Fibroblast of gingiva (primary cell): ENCODE data around the gene ALDH6A1.
A peak's percentile ranks its signal among the peaks of the same experiment; 100 is the strongest.
"Not testable (repeated sequence)": the region's sequence is repeated elsewhere in the genome, so short reads cannot be mapped to it uniquely, and the experiment has no call there.

Source experiments
- DNase-seq: peaks from one replicate; pipeline ENCODE4 v3.0.0-alpha.2; 2011; ENCODE audit warnings: low read depth

ALDH6A1 gene

DNA sequence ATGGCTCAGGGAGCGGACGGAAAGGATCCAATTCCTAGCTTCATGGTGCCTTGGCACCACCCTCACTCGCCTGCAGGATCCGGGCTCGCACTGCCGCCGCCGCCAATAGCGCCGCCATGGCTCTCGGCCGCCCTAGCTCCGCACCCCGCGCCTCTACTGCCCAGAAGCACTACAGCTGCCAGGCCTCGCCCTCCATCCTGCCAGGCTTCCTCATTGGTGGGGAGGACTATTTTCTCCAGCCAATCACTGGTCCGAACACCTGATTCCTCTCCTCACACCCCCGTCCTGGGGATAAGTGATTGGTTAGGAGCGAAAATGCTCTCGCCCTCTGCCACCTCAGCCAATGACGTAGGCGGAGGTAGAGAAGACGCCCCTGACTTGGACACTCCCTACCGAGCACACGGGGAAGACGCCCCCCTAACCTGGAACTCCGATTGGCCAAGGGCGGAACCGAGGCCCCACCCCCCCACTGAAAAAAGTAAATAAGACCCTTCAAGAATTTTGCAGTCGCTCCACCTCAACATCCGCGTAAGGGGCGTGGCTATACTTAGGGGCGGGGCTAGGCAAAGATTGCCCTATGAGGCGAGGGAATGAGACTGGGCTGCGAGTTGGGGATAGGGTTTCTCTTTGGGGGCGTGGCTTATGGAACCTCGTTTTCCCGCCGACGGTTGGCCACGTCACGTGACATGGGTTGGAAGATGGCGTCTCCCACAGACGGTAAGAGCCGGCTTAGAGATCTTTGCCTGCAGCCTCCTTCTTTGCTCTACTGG lies at the start of gene ALDH6A1, which contains the start of gene LIN52:
Gene ALDH6A1, minus strand, starts transcription at position 177 of the 770 bp plus-strand sequence. Its CDS starts 59 bp downstream, at position 118.
Gene LIN52, plus strand, starts transcription at position 680 of the 770 bp plus-strand sequence. Its CDS starts 19 bp downstream, at position 699.
- peak; percentile 100 for DNase-seq

DNA sequence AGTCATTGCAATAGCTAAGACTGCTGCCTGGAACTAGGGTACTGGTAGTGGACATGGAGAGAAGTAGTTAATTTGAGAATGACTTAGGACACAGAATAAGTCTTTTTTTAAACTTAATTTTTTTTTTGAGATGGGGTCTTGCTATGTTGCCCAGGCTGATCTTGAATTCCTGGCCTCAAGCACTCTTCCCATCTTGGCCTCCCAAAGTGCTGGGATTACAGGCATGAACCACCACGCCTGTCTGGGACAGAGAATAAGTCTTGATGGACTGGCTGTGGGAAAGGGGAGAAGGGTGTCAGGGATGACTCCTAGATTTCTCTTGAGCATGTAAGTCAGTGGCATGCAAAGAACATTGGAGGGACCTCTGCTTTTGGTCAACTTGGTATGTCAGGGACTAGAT lies 43.4 kb upstream of the ALDH6A1 start:
- no peak for DNase-seq

DNA sequence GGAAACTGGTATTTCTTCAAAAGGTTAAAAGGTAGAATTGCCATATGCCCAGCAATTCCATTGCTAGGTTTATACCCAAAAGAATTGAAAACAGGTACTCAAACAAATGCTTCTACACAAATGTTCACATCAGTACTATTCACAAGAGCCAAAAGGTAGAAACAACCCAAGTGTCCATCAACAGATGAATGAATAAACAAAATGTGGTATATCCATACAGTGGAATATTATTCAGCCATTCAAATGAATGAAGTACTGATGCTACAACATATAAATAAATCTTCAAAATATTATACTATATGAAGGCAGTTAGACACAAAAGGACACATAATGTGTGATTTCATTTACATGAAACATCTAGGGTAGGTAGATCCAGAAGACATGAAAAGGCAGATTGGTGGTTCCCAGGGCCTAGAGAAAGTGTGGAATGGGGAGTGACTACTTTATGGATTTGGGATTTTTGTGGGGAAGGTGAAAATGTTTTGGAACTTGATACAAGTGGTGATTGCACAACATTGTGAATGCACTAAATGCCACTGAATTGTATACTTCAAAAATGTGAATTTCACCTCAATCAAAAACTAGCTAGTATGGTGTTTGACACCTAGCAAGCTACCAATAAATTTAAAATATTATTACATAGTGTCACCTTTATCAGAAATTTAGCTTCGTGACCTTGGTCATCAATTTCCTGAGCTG lies 42.2 kb upstream of the ALDH6A1 start:
- no peak for DNase-seq

DNA sequence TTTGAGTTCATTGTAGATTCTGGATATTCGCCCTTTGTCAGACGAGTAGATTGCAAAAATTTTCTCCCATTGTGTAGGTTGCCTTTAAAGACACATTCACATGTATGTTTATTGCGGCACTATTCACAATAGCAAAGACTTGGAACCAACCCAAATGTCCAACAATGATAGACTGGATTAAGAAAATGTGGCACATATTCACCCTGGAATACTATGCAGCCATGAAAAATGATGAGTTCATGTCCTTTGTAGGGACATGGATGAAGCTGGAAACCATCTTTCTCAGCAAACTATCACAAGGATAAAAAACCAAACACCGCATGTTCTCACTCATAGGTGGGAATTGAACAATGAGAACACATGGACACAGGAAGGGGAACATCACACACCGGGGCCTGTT lies 41.2 kb upstream of the ALDH6A1 start:
- DNase-seq = not testable (repeated sequence)

DNA sequence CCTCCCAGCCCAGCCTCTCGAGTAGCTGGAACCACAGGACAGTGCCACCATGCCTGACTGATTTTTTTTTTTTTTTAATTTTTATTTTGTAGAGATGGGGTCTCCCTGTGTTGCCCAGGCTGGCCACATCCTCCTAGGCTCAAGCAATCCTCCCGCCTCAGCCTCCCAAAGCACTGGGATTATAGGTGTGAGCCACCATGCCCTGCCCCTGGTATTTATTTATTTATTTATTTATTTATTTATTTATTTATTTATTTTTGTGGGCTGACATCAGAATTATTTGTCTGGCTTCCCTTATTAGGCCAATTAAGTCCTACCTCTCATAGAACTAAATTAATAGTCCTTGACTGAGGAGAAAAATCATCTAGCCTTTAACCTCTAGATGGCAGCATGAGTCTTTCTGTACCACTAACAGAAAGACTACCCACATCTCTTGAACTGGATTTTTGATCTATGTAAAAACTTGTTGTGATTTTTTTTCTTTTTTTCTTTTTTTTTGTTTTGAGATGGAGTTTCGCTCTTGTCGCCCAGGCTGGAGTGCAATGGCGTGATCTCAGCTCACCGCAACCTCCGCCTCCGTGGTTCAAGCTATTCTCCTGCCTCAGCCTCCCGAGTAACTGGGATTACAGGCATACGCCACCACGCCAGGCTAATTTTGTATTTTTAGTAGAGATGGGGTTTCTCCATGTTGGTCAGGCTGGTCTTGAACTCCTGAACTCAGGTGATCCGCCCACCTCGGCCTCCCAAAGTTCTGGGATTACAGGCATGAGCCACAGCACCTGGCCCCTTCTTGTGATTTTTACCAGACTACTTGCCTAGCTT lies 27.4 kb upstream of the ALDH6A1 start:
- peak; percentile 55 for DNase-seq

DNA sequence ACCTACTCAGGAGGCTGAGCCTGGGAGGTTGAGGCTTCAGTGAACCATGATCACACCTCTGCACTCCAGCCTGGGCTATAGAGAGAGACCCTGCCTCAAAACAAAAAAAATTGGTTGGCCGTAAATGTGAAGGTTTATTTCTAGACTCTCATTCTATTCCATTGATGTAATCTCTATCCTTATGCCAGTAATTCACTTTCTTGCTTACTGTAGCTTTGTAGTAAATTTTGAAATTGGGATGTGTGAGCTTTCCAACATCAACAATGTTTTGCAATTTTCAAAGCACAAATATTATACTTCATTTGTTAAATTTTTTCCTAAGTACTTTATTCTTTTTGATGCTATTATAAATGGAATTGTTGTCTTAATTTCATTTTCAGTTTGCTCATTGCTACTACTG lies 25.1 kb upstream of the ALDH6A1 start:
- DNase-seq = peak; percentile 42

DNA sequence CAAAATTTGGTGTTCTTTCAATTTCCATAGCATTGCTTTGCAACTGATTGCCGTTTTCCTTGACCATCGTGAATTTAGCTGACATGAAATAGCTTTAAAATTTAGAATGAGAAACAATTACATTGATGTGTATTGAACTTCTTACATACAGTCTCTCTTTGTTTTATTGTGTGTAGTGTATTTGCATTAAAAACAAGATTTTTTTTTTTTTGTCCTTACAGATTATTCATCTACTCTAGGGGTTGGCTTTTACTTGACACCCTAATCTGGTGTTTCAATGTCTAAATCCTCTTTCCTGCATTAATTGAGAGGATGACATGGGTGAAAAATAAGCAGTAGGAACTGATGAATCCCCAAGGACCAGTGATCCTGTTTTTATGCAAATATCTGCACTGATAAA lies 21.1 kb upstream of the ALDH6A1 start:
- no peak for DNase-seq

DNA sequence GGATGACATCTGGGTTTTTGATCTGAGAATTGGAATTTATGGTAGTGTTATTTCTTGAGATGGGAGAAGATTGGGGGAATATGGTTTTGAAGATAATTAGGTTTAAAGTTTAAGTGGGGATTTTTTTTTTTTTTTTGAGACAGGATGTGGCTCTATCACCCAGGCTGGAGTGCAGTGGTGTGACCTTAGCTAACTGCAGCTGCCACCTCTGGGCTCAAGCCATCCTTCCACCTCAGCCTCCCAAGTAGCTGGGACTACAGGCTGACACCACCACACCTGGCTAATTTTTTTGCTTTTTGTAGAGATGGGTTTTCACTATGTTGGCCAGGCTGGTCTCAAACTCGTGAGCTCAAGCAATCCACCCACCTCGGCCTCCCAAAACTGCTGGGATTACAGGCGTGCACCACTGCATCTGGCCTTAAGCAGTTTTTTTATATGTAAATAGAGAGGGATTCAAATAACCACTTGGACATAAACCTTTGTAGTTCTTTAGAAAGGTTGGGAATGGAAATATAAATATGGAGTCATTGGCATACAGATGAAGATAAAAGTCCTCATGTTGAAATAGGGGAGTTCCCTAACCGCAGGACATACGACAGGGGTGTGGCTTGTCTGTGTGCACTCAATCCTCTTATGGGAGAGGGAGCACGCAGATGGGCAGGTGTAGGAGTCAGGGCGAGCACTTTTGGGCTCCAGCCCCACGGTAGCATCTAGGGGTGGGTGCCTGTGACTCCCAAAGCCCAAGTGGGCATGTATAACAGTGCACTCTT lies 5.2 kb upstream of the ALDH6A1 start:
- no peak for DNase-seq

DNA sequence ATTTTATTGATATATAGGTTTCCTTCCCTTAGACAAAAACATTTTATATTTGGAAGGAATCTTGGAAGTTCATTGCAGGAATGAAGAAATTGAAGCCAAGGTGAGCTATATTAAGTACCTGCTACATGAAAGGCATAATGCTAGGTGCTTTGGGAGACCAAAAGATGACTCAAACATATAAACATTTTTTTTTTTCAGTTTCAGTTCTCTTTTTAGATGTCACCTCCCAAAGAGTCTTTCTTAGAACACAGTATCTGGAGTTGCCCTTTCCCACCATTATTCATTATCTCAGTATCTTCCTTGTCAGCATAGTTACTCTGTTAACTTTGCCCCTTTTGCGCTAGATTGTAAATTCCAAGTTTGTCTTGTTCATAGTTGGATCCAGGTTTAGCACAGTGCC lies 1.6 kb upstream of the ALDH6A1 start:
- DNase-seq = no peak

DNA sequence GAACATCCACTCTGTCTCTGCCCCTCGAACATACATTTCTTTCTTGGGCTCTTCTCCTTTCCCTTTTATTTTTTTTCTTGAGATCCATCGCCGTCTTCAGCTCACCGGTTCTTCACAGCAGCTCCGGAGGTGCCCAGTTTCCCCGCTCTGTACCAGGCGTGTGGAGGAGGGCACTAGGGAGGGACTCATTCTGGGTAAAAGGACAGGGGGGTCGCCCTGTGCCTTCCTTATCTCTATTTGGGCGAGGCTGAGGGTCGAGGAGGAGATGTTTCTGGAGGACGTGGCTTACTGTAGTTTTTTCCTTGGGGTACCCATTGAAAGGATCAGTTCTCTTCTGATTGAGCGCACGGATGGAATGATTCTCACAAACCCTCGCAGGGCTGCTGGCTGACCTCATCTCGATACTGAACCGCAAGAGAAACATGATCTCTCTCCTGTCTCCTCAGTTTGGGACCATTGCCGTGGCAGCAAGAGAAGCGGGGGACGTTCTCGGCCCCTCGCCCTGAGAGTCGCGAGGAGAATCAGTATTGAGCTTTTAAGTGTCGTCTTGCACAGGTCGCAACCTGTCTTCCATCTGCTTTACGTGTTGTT lies 889 bp upstream of the ALDH6A1 start:
- DNase-seq = peak; percentile 13

DNA sequence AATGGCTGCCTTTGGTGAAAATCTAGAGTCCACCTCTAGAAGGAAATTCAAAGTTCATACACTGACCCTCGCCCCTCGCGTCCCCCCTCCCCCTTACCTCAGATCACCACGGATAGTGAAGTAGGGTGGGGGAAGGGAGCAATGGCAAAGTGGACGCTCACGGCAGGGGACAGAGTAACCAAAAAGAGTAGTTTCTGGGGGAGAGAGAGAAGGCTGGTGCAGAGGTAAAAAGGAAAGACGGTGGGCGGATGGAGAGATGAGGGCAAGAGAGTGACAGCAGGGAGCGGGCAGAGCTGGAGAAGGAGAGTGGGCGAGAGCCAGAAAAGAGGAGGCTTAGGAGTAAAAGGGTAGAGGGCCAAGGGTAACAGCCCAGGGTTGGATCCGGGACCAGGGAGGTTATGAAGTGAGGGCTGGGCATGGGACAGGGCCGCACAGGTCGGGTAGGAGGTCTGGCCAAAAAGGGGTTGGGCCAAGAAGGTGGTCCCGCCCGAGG lies 423 bp downstream of the ALDH6A1 start:
- DNase-seq = no peak

DNA sequence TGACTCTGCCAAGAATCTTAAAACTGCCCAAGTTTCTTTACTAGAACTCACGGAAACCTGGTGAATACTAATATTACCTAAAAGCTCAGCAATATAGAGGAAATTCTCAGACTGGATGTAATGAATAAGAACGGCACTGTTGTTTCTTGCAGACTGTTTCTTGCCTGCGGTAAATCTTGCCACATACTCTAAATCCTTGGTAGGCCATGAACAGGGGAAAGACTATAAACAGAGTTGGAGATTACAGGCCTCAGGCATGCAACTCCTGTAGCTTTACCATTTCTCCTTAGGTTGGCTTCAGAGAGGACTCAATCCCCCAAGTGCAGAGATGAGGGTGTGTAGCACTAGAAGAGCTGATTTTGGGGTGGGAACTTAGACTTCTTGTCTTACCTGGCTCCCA lies 1.1 kb downstream of the ALDH6A1 start:
- no peak for DNase-seq

DNA sequence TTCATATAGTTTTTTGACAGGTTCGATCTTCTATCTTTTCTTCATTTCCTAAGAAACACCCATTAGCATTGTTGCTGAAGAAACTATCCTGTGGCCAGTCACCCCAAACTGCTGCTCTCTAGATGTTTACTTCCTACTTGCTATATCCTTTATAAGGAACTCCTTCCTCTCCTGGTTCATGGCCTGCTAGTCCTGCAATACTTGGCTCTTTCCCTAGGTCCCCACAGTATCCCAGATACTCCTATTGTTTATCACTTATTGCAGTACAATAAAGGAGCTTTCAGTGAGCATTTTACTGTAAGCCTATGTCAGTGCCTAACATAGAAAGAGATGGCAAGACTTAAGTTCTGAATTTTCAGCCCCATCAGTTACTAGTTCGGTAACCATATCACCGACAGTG lies 2.8 kb downstream of the ALDH6A1 start:
- no peak for DNase-seq

DNA sequence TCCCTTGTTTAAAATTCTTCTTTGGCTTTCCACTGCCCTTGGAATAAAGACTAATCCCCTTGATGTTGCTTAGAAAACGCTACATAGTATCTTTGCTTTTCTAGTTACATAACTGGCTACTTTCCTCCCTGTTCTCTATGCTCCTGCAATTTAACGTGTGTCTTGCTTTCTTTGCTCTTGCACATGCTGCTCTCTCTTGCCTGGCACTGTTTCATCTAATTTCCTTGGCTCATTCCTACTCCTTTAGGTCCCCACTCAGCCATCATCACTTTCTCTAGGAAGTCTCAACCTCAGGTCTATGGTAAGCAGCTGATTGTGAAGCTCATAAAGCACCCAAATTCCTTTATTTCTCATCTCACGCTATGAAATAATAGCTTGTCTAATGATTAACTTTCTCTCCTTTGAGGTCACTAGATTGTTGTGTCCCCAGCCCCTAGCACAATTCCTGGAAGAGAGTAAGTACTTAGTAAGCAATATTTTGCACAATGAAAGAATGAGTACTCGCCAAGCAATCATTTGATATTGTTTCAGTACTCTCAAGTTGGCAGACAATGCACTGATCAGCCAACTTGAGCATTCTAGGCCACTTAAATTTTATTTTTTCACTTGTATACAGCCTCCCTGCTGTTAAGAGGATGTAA lies 3.3 kb downstream of the ALDH6A1 start:
- DNase-seq = no peak

DNA sequence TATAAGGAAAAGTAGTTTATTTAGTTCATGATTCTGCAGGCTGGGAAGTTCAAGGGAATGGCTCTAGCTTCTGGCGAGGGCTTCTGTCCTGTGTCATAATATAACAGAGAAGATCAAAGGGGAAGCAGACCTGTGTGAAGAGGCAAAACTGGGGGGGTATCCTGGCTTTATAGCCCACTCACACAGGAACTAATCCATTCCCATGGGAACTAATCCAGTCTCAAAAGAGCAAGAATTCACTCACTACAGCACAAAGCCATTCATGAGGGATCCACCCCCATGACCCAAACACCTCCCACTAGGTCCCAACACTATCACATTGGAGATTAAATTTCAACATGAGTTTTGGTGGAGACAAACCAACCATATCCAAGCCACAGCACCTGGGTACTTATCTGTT lies 6.9 kb downstream of the ALDH6A1 start:
- DNase-seq = no peak

DNA sequence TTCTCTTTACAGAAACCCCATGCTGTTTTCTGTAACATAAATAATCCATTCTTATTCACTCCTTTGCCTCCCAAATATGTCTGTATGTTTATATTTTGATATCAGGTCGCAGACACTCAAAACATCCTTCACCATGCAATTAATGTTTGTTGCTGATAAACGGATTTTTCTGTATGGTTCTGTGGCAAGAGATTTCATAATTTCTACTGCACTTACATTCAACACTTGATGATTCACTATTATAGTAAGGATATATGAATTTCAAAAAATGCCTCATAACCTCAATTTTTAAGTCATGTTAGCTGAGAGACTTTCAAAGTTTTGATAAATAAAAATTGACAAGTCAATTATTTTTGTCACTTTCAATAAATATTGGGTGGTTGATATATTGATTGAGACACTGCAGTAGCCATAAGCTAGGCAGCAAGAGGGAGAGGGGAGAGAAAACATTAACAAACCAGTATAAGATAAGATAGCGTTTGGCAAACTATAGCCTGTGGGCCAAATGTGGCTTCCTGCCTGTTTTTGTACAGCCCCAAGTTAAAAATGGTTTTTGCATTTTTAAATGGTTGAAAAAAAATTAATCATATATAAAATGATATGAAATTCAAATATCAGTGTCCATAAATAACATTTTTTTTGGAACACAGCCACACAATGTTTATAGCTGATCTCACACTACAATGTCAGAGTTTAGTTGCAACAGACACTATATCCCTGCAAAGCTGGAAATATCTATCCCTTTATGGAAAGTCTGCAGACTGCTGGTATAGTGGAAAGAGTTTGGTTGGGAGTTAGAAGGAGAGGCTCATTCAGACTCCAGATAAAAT lies 18.3 kb downstream of the ALDH6A1 start:
- peak; percentile 42 for DNase-seq

DNA sequence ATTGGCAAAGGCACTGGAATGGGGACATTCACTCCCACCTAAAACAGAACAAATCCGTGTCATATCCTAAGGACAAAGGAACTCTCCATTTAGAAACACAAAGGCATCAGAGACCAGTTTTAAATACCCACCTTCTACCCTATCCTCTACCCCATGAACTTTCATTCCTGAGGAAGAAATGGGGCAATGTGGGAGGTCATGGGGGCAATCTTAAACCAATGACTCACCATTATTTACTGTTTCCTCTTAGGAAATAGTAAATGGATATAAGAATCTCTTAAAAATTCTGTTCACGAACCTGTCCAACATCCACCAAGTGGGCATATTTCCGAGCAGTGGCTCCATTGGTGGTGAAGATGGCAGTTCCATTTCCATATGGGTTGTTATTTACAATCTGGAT lies 19.4 kb downstream of the ALDH6A1 start:
- DNase-seq = peak; percentile 13

DNA sequence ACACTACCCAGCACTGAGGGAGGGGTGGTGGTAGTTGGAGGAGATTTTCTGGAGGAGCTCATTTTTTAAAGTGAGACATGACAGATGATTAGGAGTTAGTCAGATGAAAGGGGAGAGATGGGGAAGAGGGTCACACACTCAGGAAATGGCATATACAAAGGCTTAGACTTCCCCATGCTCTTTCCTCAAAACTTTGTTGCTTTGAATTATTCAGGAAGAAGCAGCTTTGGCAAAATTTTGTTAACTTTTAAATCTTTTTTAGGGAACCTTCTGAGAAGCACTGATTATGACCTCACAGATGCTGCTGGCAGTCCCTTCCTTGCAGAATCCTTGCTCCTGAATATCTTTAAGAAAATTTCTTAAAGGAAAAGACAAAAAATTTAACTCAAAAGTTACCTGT lies 19.8 kb downstream of the ALDH6A1 start:
- DNase-seq = no peak

DNA sequence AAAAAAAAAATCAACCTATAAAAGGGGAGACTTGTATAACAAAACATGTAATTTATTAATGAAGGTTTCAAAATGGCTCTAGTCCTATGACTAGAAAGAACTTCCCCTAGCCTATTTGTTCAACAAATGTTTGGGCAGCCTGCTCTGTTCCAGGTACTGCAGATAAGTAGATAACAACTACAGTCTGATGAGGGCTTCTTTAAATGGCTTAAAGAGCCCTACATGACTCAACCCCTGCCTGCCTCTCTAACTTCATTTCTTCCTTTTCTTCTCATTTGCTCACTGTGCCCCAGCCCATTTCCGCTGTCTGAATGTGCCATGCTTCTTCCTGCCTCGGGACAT lies 21.5 kb downstream of the ALDH6A1 start:
- no peak for DNase-seq
